H1 (cell line): Measurements from ENCODE around the gene GPBP1. TPM values are rescaled to one million over a fixed set of nuclear protein-coding genes. Genes with fewer than 3 reads are reported as not detected.

Source experiments
- CTCF ChIA-PET: fragments of 300-600 bp; sonication (Branson Sonifier 250); formaldehyde crosslinking; loops from one replicate; lab custom pipeline; 2021; ENCODE audit not compliant: partially characterized antibody; lab: Charles Lee
- POLR2A ChIA-PET: fragments of 300-600 bp; sonication (Branson Sonifier 250); formaldehyde crosslinking; loops from one replicate; lab custom pipeline; 2021; ENCODE audit warnings: inconsistent platforms; ENCODE audit not compliant: partially characterized antibody; lab: Charles Lee
- DNase-seq, 2 experiments: peaks; one replicate each; pipeline versions ENCODE4 v3.0.0 to v3.0.0-alpha.2; 2010 to 2022; ENCODE audit warnings: low spot score in 2 of 2, low read depth in 1 of 2, mixed read lengths in 1 of 2
- FAIRE-seq: peaks from 2 replicates; lab custom pipeline; 2011; peaks lifted over from hg19 to GRCh38; lab: Jason Lieb, UNC
- H2AFZ ChIP-seq: 2 replicates; pipeline ENCODE4 v1.8.1; 2012; ENCODE audit warnings: low read length, inconsistent platforms
- H2AK5ac ChIP-seq: 2 replicates; pipeline ENCODE4 v1.6.1; 2013; ENCODE audit warnings: low read depth, low read length
- H2BK120ac ChIP-seq: replicated peaks from 2 replicates; pipeline ENCODE3; 2013; ENCODE audit warnings: low read depth, low read length, inconsistent platforms
- H2BK12ac ChIP-seq: 2 replicates; pipeline ENCODE4 v1.6.1; 2013; ENCODE audit warnings: low read depth, low read length
- H2BK15ac ChIP-seq: 2 replicates; pipeline ENCODE4 v1.6.1; 2013; ENCODE audit warnings: low read length
- H2BK20ac ChIP-seq: 2 replicates; pipeline ENCODE4 v1.6.1; 2013; ENCODE audit warnings: low read length
- H2BK5ac ChIP-seq: 2 replicates; pipeline ENCODE4 v1.6.1; 2013; ENCODE audit warnings: low read depth, low read length
- H3K14ac ChIP-seq: 2 replicates; pipeline ENCODE4 v1.6.1; 2013; ENCODE audit warnings: inconsistent platforms; ENCODE audit not compliant: insufficient read length
- H3K18ac ChIP-seq: 2 replicates; pipeline ENCODE4 v1.6.1; 2013; ENCODE audit warnings: low read length; ENCODE audit errors: extremely low read depth
- H3K23ac ChIP-seq: 2 replicates; pipeline ENCODE4 v1.6.1; 2013; ENCODE audit warnings: inconsistent platforms; ENCODE audit not compliant: insufficient read length
- H3K23me2 ChIP-seq: 2 replicates; pipeline ENCODE4 v1.6.1; 2013; ENCODE audit warnings: low read depth, low read length
- H3K27ac ChIP-seq: 2 replicates; pipeline ENCODE4 v1.6.1; 2011; ENCODE audit warnings: low read depth, low read length, inconsistent platforms
- H3K27me3 ChIP-seq, 4 experiments: replicated peaks in 1 of 4; 1 replicate in 1 of 4; 2 replicates in 3 of 4; pipeline versions ENCODE4 v1.6.1 to v1.8.1; 2011 to 2013; ENCODE audit warnings: low read length in 3 of 4, mild to moderate bottlenecking in 3 of 4, inconsistent platforms in 2 of 4, mixed read lengths in 2 of 4, moderate library complexity in 1 of 4; ENCODE audit not compliant: control insufficient read depth in 3 of 4, insufficient read depth in 3 of 4; ENCODE audit errors: extremely low read depth in 1 of 4
- H3K36me3 ChIP-seq, 4 experiments: 2 replicates each; pipeline versions ENCODE4 v1.6.1 to v1.8.1; 2011 to 2013; ENCODE audit warnings: mild to moderate bottlenecking in 4 of 4, low read length in 3 of 4, moderate library complexity in 2 of 4, control low read depth in 1 of 4, inconsistent platforms in 1 of 4; ENCODE audit not compliant: insufficient read depth in 4 of 4, control insufficient read depth in 2 of 4
- H3K4ac ChIP-seq: replicated peaks from 2 replicates; pipeline ENCODE3; 2013; ENCODE audit warnings: low read length, low read depth, mixed read lengths, inconsistent platforms; ENCODE audit not compliant: insufficient read length
- H3K4me1 ChIP-seq, 4 experiments: replicated peaks in 1 of 4; 1 replicate in 1 of 4; 2 replicates in 3 of 4; pipeline versions ENCODE4 v1.6.1 to v1.8.1; 2011 to 2013; ENCODE audit warnings: low read length in 3 of 4, inconsistent platforms in 2 of 4, mixed read lengths in 1 of 4; ENCODE audit not compliant: insufficient read depth in 4 of 4, control insufficient read depth in 3 of 4
- H3K4me2 ChIP-seq, 2 experiments: 2 replicates each; pipeline versions ENCODE4 v1.6.1 to v1.8.1; 2011 to 2013; ENCODE audit warnings: low read depth in 2 of 2, low read length in 2 of 2, control low read depth in 1 of 2, inconsistent platforms in 1 of 2, mild to moderate bottlenecking in 1 of 2; ENCODE audit not compliant: insufficient read depth in 1 of 2
- H3K4me3 ChIP-seq, 4 experiments: fragments of 200-600, 300-600 bp in 1 of 4; sonication (generic), shearing (Covaris generic), sonication (Bioruptor Twin) in 1 of 4; 2 replicates each; pipeline versions ENCODE4 v1.5.1 to v1.8.1; 2011 to 2016; ENCODE audit warnings: low read length in 4 of 4, low read depth in 3 of 4, control low read depth in 2 of 4, inconsistent platforms in 2 of 4, mild to moderate bottlenecking in 2 of 4, mixed read lengths in 1 of 4, moderate library complexity in 1 of 4; ENCODE audit not compliant: insufficient read depth in 2 of 4; ENCODE audit errors: extremely low read depth in 1 of 4
- H3K56ac ChIP-seq: replicated peaks from 2 replicates; pipeline ENCODE3; 2013; ENCODE audit warnings: low read depth, mild to moderate bottlenecking, mixed read lengths, low read length, inconsistent platforms; ENCODE audit not compliant: insufficient read length
- H3K79me1 ChIP-seq: 2 replicates; pipeline ENCODE4 v1.6.1; 2013; ENCODE audit warnings: low read depth, low read length, control low read depth
- H3K79me2 ChIP-seq, 2 experiments: 2 replicates each; pipeline versions ENCODE4 v1.6.1 to v1.8.1; 2012 to 2013; ENCODE audit warnings: low read length in 2 of 2, mild to moderate bottlenecking in 2 of 2, inconsistent platforms in 1 of 2; ENCODE audit not compliant: insufficient read depth in 2 of 2, control insufficient read depth in 1 of 2
- H3K9ac ChIP-seq, 4 experiments: replicated peaks in 1 of 4; 1 replicate in 1 of 4; 2 replicates in 3 of 4; pipeline versions ENCODE4 v1.6.1 to v1.8.1; 2011 to 2013; ENCODE audit warnings: low read depth in 3 of 4, low read length in 3 of 4, control low read depth in 2 of 4, mild to moderate bottlenecking in 2 of 4, moderate library complexity in 2 of 4, inconsistent platforms in 1 of 4; ENCODE audit errors: extremely low read depth in 1 of 4
- H3K9me3 ChIP-seq, 2 experiments: 2 replicates each; pipeline versions ENCODE4 v1.6.1 to v1.8.1; 2012 to 2013; ENCODE audit warnings: mild to moderate bottlenecking in 2 of 2, moderate library complexity in 2 of 2, control low read depth in 1 of 2, inconsistent platforms in 1 of 2, low read depth in 1 of 2, low read length in 1 of 2, mixed read lengths in 1 of 2; ENCODE audit not compliant: insufficient read depth in 2 of 2
- H4K20me1 ChIP-seq, 2 experiments: replicated peaks in 1 of 2; 2 replicates each; pipeline versions ENCODE3 to v1.8.1; 2011 to 2013; ENCODE audit warnings: inconsistent platforms in 2 of 2, low read length in 2 of 2, mild to moderate bottlenecking in 1 of 2; ENCODE audit not compliant: insufficient read depth in 2 of 2, control insufficient read depth in 1 of 2
- H4K5ac ChIP-seq: 2 replicates; pipeline ENCODE4 v1.6.1; 2013; ENCODE audit warnings: low read length, low read depth, mixed read lengths, inconsistent platforms; ENCODE audit not compliant: insufficient read length
- H4K8ac ChIP-seq: 2 replicates; pipeline ENCODE4 v1.8.0; 2013; ENCODE audit warnings: mild to moderate bottlenecking, moderate library complexity, low read length, inconsistent platforms; ENCODE audit not compliant: insufficient read depth; ENCODE audit errors: extremely low read depth
- H4K91ac ChIP-seq: replicated peaks from 2 replicates; pipeline ENCODE3; 2013; ENCODE audit warnings: low read length, mixed read lengths, inconsistent platforms; ENCODE audit not compliant: insufficient read length
- ATF3 ChIP-seq: IDR thresholded peaks from 2 replicates; pipeline ENCODE4 v1.6.1; 2011; ENCODE audit warnings: low read depth, mild to moderate bottlenecking, low read length; ENCODE audit not compliant: insufficient read depth
- JUND ChIP-seq: IDR thresholded peaks from 2 replicates; pipeline ENCODE4 v1.6.1; 2011; ENCODE audit warnings: mild to moderate bottlenecking, improper control_type of control experiment, low read length
- KDM1A ChIP-seq: fragments of 200-600, 300-600 bp; sonication (generic); IDR thresholded peaks from 2 replicates; pipeline ENCODE4 v1.7.1; 2016; ENCODE audit warnings: mild to moderate bottlenecking, low read length, borderline replicate concordance
- NANOG ChIP-seq: IDR thresholded peaks from 2 replicates; pipeline ENCODE4 v1.6.1; 2011; ENCODE audit warnings: low read length, low read depth, mild to moderate bottlenecking, inconsistent platforms; ENCODE audit not compliant: insufficient read depth, poor library complexity, severe bottlenecking
- PHF8 ChIP-seq: fragments of 200-600 bp; sonication (generic); conservative IDR thresholded peaks from 2 replicates; pipeline ENCODE4 v1.7.1; 2012; ENCODE audit warnings: low read depth, mild to moderate bottlenecking, inconsistent platforms, low read length, moderate library complexity
- RBBP5 ChIP-seq: IDR thresholded peaks from 2 replicates; pipeline ENCODE4 v1.7.1; 2012; ENCODE audit warnings: low read depth, mild to moderate bottlenecking, inconsistent platforms, low read length, moderate library complexity, borderline replicate concordance
- RFX5 ChIP-seq: IDR thresholded peaks from 2 replicates; pipeline ENCODE4 v1.6.1; 2011; ENCODE audit warnings: low read depth, low read length, improper control_type of control experiment, borderline replicate concordance
- SIN3A ChIP-seq, 2 experiments: IDR thresholded peaks in 1 of 2; conservative IDR thresholded peaks in 1 of 2; 2 replicates each; pipeline ENCODE4 v1.6.1; 2011 to 2012; ENCODE audit warnings: low read length in 2 of 2, improper control_type of control experiment in 1 of 2, low read depth in 1 of 2, mild to moderate bottlenecking in 1 of 2
- SUZ12 ChIP-seq: fragments of 200-600 bp; sonication (generic); IDR thresholded peaks from 2 replicates; pipeline ENCODE4 v1.6.1; 2012; ENCODE audit warnings: mild to moderate bottlenecking, inconsistent platforms, low read length, moderate library complexity, mixed read lengths
- ZNF274 ChIP-seq: IDR thresholded peaks from 2 replicates; pipeline ENCODE4 v1.7.0; 2012; ENCODE audit warnings: low read length, borderline replicate concordance; ENCODE audit errors: extremely low read depth
- WGBS, 2 experiments: shearing (Covaris generic) in 1 of 2; methylation state at CpG; one replicate each; pipeline versions ENCODE4 v1.1.6 to v1.1.7; 2013 to 2015; ENCODE audit warnings: low lambda C conversion rate in 2 of 2, mixed read lengths in 2 of 2, inconsistent platforms in 1 of 2, low coverage in 1 of 2, missing lambda C conversion rate in 1 of 2; ENCODE audit not compliant: insufficient replicate concordance in 2 of 2, insufficient coverage in 1 of 2, insufficient read length in 1 of 2; ENCODE audit errors: extremely low coverage in 1 of 2, missing lambda C conversion rate in 1 of 2; 5-methylcytosine and 5-hydroxymethylcytosine counted together
- polyA plus RNA-seq, 7 experiments: library from polyadenylated mRNA; depleted of rRNA in 3 of 7; stranded (reverse) in 5 of 7; unstranded in 2 of 7; fragments of >200 nt in 5 of 7; fragments of 200-250 nt in 2 of 7; gene quantifications; 1 replicate in 5 of 7; 2 replicates in 1 of 7; 4 replicates in 1 of 7; pipeline versions ENCODE4 v1.2.1 to v1.2.3, GENCODE V29; 2011 to 2013; ENCODE audit warnings: missing spikeins in 2 of 7, mixed read lengths in 2 of 7
- total RNA-seq: library from RNA; stranded (reverse); fragmentation: NEBNext Ultra II Directional; extraction: Animal tissue kit (Norgen Biotek cat#: 25700); gene quantifications from 2 replicates; pipeline ENCODE4 v1.2.1, GENCODE V29; 2021

Gene GPBP1
- total and polyA plus RNA-seq, 2 of the 8 experiments (the other 6 are each of a cell fraction or from before 2014, with no cell fraction given): 29.2 to 108 TPM

- Histone ChIP-seq H3K27ac (peak overlapping the region; percentile 99), H2BK15ac (0 out of 2 replicates have a peak overlapping the region, but pooled peaks have one; percentile 46), H2BK5ac (peak overlapping the region; percentile 99; the same call in 1 of the 2 replicates), H4K8ac (peak overlapping the region; percentile 100; the same call in 1 of the 2 replicates), H3K18ac (peak overlapping the region; percentile 48; the same call in 1 of the 2 replicates), H3K4me2 (peak overlapping the region; percentile 74 to 90), H3K9me3 (no peaks in the 10 kb centered on the region), H3K79me1 (no peaks in the 10 kb centered on the region), H2BK20ac (no peak overlapping the region), H3K36me3 (peaks cover 0 to 25% (median 0%) of the 10 kb centered on the region in 4 experiments; a peak in 1 of 8 replicates), H2BK120ac (no peak overlapping the region), H2AFZ (no peak overlapping the region), H3K27me3 (no peaks in the 10 kb centered on the region), H3K23ac (no peak overlapping the region), H4K91ac (peak overlapping the region; percentile 89), H4K5ac (peak overlapping the region; percentile 20), H3K14ac (no peak overlapping the region), H3K56ac (no peak overlapping the region), H2AK5ac (peak overlapping the region; percentile 68; the same call in 1 of the 2 replicates), H4K20me1 (peaks cover 22 to 31% of the 10 kb centered on the region in 2 experiments), H3K4ac (peak overlapping the region; percentile 65), H2BK12ac (peak overlapping the region; percentile 95; the same call in 1 of the 2 replicates), H3K79me2 (peaks cover 52 to 63% of the 10 kb centered on the region in 2 experiments), H3K23me2 (peaks cover 11% of the 10 kb centered on the region), H3K4me3 (peak overlapping the region; percentile 94 to 99 (median 96)), H3K9ac (peak overlapping the region; percentile 99), H3K4me1 (peaks cover 0 to 6% (median 4%) of the 10 kb centered on the region in 4 experiments; a peak in 4 of 7 replicates)
- FAIRE-seq (no peak), DNase-seq (no peak)
- ChIA-PET CTCF (interaction anchor here (0.6 to 2.0 kb wide), 4 partner anchors 14 to 67 kb away, joined by 3 to 7 read pairs (median 4); no protein-coding TSS in a partner anchor), POLR2A (interaction anchor here (0.9 to 2.0 kb wide), 7 partner anchors 11 to 265 kb away, joined by 3 to 9 read pairs (median 5); partner anchors contain the start of gene SETD9)
- 5% methylated on average over 11 of the region's 11 CpGs; no CpG with 5 or more reads in 1 of the 2 experiments for WGBS, 2 experiments
- TF ChIP-seq ATF3 (no peak), SIN3A (conservative IDR thresholded peaks at IDR 0.05 in 1 of 2, IDR thresholded peaks at IDR 0.05 in 1 of 2; ENCODE audit: low read depth in 1 of 2, low read length in 2 of 2) (no peak), RBBP5 (no peak), SUZ12 (no peak), PHF8 (no peak), RFX5 (no peak), KDM1A (no peak), NANOG (no peak), JUND (no peak), ZNF274 (no peak)
Measured at GRCh38 chr5:57174890-57175510, 1.1 kb downstream of the GPBP1 start.
